ENCODE measurements around the gene BCAR1. TPM values are rescaled to one million over a fixed set of nuclear protein-coding genes. Genes with fewer than 3 reads are reported as not detected.
"Not testable (repeated sequence)": the region's sequence is repeated elsewhere in the genome, so short reads cannot be mapped to it uniquely, and the experiment has no call there.

Gene BCAR1
- total RNA-seq, 1 experiment from 2014 or later, result 9.9 TPM

GRCh38 chr16:75271441-75272096 lies 20.1 kb upstream of the BCAR1 start:
- no peak for DNase-seq (ENCODE audit: extremely low read depth, low read depth)

- not testable (repeated sequence) for DNase-seq (ENCODE audit: extremely low read depth, low read depth)
These were observed 17.9 kb upstream of the BCAR1 start for GRCh38 chr16:75269358-75269757.

- DNase-seq (ENCODE audit: extremely low read depth, low read depth), result peak; percentile 47
These were observed 16.3 kb upstream of the BCAR1 start for GRCh38 chr16:75267631-75268264.

GRCh38 chr16:75266738-75267630 lies 15.6 kb upstream of the BCAR1 start:
- no peak for DNase-seq (ENCODE audit: extremely low read depth, low read depth)

DNA sequence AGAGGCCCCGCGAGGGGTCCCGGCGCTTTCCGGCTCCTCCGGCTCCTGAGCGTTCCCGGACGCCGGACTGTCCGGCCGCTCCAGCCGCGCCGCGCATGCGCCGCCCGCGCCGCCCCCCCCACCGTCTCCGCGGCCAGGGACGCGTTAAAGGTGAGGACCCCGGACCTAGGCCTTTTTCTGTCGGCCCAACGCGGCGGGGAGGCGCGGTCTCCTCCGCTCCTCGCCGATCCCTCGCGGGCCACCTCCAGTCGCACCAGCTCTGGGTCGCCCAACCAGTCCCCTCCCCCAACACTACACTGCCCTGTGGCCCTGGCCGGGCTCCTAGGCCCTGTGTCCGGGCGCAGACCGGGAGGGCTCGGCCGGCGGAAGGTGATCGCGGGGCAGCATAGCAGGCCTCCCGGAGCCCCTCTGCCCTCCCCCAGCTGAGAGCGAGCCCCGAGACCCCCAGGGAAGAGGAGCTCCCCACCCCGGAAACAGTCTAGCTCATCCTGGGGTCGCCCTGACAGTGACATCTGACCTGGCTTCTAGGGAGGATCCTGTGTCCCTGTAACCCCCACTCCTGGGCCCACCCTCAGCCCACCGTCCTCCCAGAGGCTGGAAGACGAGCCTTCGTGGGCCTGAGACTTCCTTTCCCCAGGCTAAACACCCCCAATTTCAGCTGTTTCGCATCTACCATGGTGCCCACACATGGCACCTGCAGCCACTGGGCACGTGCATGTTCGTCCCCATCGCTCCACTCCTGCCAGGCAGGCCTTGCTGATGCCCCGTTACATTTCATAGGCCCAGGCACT lies 14.7 kb upstream of the BCAR1 start:
- peak; percentile 58 for DNase-seq (ENCODE audit: extremely low read depth, low read depth)

- DNase-seq (ENCODE audit: extremely low read depth, low read depth), result no peak
These were observed 13.8 kb upstream of the BCAR1 start for GRCh38 chr16:75264999-75265910.

GRCh38 chr16:75264457-75264998 lies 13.1 kb upstream of the BCAR1 start:
- DNase-seq (ENCODE audit: extremely low read depth, low read depth), result no peak

DNA sequence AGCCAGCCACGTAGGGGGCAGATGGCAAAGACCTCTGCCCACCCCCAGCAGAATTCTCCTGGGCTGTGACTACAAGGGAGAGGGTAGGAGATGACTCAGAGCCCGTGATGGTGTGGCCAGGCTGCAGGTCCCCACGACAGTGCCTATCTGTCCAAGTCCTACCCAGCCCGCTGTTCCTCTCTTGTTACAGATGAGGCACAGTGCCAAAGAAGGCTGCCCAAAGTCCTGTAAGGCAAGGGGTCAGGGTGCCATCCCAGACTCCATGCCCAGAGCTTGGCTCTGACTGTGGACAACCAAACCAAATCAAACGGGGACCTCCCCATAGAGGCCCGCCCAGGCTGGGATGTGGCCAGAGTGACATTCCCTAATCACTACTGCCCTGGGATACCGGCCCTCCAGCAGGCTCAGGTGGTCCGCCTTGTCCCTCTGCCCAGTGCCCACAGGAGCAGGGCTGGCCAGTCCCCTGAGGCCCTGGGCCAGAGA lies 12.6 kb upstream of the BCAR1 start:
- no peak for DNase-seq (ENCODE audit: extremely low read depth, low read depth)

GRCh38 chr16:75263291-75263962 lies 12.0 kb upstream of the BCAR1 start:
- DNase-seq (ENCODE audit: extremely low read depth, low read depth), result no peak

DNA sequence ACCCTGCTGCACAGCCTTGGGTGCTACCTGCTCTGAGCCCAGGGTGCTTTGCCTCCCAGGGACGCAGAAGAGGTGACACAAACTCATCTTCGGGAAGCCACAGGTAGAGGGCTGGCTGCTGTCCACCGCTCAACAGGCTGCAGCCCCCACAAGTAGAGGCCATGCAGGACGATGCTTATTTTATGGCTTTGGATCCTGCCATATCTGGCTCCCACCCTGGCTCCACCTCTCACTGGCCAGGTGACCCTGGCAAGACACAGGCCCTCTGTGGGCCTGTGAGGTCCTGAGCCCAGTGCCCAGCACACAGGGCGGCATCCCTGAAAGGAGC lies 11.3 kb upstream of the BCAR1 start:
- DNase-seq (ENCODE audit: extremely low read depth, low read depth), result no peak

- no peak for DNase-seq (ENCODE audit: extremely low read depth, low read depth)
These were observed 10.8 kb upstream of the BCAR1 start for GRCh38 chr16:75262104-75262799.

- DNase-seq (ENCODE audit: extremely low read depth, low read depth), result no peak
These were observed 10.2 kb upstream of the BCAR1 start for GRCh38 chr16:75261590-75262078.

GRCh38 chr16:75260851-75261589 lies 9.6 kb upstream of the BCAR1 start:
- no peak for DNase-seq (ENCODE audit: extremely low read depth, low read depth)

DNA sequence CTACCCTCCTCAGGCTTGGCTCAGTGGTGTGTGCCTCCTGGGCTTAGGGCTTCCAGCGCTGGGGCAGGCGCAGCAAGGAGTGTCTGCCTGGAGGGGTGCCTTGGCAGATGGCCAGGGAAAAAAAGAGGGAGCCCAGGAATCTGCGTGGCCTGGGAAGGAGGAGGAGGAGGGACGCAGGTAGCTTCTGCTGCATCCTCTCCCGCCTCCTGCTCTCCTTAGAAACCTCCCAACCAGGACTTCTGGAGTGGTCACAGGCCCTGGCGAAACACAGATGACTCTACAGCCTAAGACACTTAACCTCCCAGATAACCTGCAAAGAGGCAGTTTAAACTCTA lies 7.3 kb upstream of the BCAR1 start:
- no peak for DNase-seq (ENCODE audit: extremely low read depth, low read depth)

GRCh38 chr16:75257886-75258806 lies 6.7 kb upstream of the BCAR1 start:
- DNase-seq (ENCODE audit: extremely low read depth, low read depth), result no peak

DNA sequence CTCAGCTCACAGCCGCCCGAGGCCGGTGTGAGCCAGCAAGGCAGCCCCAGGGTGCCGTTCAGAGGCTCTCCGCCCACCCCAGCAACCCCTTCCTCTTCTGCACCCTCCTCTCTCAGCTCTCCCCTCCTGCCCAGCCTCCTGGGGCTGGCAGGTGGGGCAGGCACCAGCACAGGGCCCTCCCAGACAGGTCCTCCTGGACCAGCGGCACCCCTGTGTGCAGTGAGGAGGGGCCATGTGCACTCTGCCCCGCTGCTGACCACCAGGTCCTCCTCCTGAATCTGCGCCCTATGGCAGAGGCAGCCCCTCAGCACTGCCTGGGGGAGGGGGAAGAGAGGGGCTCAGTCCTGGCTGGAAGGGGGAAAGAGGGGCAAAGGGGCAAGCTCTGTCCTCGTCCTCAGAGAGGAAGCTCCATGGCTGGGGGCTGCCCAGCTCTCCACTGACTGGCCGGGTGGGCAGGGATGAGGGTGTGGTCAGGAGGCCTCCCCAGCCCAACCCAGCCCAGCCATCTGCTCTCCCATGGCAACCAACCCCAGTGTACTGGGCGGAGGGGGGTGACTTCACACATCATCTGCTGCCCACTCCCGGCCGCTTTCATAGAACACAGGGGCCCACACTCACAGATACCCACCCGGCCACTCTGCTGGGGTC lies 5.4 kb upstream of the BCAR1 start:
- DNase-seq (ENCODE audit: extremely low read depth, low read depth), result no peak

All from NCI-H460 (cell line).